CD4-positive, alpha-beta T cell treated with Interleukin-15 for 1 hour (primary cell): ENCODE measurements around the gene NSMCE1.
"Not testable (repeated sequence)": the region's sequence is repeated elsewhere in the genome, so short reads cannot be mapped to it uniquely, and the experiment has no call there.

Experiments
- DNase-seq: peaks from one replicate; pipeline ENCODE4 v3.0.0-alpha.2; 2020

NSMCE1 gene

GRCh38 chr16:27301236-27301861 lies 32.8 kb upstream of the NSMCE1 start:
- DNase-seq = no peak

DNA sequence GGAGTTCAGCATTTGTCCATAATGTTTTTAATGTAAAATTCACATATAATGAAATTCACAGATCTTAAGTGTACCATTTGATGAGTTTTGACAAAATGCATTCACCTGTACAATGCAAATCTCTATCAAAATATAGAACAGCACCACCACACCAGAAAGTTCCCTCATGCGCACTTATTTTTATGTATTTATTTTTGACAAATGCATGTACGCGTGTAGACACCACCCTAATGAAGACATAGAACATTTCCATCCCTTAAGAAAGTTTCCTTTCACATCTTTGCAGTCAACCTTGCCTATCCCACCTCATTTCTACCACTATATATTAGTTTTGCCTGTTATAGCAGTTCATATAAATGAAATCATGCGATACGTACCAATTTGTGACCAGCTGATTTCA lies 29.6 kb upstream of the NSMCE1 start:
- no peak for DNase-seq

DNA sequence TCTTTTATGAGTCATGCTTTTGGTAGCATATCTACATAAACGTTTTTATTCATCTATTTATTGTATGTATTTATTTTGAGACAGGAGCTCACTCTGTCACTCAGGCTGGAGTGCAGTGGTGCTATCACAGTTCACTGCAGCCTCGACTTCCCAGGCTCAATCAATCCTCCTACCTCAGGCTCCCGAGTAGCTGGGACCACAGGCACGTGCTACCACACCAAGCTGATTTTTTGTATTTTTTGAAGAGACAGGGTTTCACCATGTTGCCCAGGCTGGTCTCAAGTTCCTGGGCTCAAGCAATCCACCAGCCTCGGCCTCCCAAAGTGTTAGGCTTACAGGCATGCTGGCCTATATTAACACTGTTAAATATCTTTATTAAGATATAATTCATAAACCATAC lies 24.8 kb upstream of the NSMCE1 start:
- DNase-seq = no peak

GRCh38 chr16:27291722-27292240 lies 23.2 kb upstream of the NSMCE1 start:
- no peak for DNase-seq

DNA sequence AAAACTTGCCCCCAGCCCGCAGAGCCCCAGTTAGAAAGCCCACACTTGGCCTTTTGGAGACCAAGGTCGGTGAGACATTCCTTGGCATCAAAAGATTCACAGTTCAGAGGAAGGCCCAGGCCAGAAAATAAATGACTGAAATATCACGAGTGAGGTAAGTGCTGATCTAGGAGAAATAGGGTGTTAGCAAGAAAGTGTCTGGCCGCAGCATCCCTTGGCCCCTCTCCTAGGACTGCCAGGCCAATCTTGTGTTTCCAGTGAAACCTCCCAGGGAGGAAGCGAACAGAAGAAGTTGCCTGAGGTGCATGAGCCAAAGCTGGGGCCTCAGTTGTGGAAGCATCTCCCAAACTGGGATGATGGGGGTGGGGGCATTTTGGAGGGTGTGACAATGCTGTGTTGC lies 22.5 kb upstream of the NSMCE1 start:
- no peak for DNase-seq

DNA sequence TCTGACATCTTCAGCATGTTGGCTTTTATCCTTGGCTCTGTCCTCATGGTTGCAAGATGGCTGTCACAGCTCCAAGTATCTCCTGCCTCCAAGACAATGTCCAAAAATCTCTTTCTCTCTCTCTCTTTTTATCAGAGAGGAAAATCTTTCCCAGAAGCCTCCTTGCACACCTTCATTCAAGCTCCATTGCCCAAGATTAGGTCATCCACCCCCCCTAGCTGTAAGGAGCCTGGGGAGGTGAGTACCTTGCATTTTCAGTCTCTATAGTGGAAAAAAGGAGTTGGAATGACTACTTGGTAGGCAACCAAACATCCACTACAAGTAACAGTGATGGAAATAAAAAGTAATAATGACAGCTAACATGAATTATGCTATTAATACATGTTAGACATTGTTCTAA lies 22.0 kb upstream of the NSMCE1 start:
- no peak for DNase-seq

GRCh38 chr16:27289669-27290068 lies 21.1 kb upstream of the NSMCE1 start:
- DNase-seq = no peak

DNA sequence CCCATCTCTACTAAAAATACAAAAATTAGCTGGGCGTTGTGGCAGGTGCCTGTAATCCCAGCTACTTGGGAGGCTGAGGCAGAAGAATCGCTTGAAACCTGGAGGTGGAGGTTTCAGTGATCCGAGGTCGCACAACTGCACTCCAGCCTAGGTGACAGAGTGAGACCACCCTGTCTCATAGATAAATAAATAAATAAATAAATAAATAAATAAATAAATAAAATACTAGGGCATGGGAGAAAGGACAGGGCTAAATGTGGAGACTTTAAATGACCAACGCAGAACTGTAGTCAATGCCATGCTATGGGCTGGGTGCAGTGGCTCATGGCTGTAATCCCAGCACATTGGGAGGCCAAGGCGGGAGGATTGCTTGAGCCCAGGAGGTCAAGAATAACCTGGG lies 19.7 kb upstream of the NSMCE1 start:
- not testable (repeated sequence) for DNase-seq

- no peak for DNase-seq
Measured at GRCh38 chr16:27287887-27288286, 19.3 kb upstream of the NSMCE1 start.

DNA sequence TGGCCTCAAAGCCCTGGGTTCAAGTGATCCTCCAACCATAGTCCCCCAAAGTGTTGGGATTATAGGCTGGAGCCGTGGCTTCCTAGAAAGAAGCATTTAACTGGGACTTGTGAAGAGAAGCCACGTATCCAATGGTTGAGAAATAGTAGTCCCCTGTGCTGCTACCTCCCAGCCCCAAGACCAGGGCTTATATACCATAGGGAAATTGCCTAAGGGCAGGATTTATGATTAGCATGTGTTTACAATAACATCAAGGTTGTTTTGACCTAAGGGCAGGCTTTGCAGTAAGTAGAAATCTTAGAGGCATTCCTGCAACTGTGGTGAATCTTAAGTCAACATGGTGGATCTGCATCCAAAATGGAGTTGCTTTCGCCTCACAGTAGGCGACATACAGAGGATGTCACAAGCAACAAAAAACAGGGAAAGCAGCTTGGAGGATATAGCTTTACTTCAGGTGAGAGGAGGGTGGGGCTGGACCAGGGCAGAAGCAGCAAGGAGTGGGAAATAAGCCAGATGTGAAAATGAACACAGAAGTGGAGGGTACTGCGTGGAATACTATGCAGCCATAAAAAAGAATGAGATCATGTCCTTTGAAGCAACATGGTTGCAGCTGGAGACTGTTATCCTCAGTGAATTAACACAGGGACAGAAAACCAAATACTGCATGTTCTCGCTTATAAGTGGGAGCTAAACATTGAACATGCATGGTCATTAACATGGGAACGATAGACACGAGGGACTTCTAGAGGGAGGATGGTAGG lies 18.7 kb upstream of the NSMCE1 start:
- DNase-seq = no peak

DNA sequence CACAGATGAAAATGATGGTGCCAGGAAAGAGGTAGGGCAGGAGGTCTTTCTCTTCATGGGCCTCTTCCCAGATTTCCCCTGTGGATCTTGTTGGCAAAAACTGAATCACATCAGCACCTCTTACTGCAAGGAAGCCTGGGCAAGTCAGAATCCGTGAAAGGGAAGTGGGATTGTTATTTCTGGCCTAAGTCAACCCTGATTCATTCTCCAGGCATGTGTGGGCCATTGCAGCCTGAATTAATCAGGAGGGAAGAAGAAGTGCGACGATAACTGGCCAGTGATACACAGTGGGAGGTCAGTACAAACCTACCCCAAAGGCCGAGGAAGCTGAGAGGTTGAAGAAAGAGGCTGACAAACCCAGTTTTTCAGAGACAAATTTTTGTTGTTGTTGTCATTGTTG lies 17.9 kb upstream of the NSMCE1 start:
- DNase-seq = peak; percentile 26

- DNase-seq = peak; percentile 34
Measured at GRCh38 chr16:27285676-27286196, 17.2 kb upstream of the NSMCE1 start.

DNA sequence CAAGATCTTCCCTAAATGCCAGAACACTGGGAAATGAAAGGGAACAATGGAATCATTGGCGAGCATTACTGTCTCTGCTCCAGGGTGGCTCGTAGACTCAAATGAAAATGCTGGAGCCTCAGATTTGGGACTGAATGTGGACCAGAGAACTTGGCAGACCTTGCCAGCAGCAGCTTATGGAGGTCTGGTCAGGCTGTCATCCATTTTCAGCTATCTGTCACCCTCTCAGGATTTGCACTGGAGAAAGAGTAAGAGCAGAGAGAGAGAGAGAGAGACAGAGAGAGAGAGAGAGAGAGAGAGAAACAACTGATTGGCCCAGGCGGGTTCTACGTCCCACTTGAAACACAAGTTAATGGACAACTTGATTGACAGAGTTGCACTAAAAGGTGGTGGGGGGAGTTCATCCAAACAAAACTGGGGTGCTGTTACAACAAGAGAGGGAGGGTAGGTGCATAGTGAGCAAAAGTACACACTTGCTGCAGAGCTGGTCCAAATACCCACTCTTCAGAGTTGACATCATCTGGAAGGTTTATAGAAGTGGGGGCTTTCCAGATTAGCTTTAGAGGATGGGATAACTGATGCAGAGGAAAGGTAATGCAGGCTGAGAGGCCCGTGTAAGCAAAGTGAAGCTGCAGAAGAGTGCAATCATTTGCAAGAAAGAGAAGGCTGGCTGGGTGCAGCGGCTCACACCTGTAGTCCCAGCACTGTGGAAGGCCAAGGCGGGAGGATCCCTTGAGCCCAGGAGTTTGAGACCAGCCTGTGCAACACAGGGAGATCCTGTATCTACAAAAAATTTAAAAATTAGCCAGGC lies 16.5 kb upstream of the NSMCE1 start:
- no peak for DNase-seq

DNA sequence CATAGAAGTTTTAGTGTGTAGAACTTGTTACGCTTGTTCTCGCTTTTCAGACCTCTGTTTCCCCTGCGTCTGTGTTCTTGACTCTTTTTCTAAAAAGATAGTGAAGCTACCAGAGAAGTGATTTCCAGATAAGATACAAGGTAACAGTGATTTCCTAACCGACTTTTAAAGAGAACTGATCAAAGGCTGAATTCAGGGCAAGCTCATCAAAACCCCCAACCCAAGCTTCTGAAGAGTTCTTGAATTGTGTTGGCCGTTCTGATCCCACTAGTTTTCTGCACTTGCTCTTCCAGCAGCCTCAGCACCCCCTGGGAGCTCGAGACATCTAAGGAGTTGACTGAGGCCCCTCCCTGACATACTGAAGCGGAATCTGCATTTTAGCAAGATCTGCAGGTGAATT lies 12.7 kb upstream of the NSMCE1 start:
- DNase-seq = peak; percentile 29

GRCh38 chr16:27275394-27275793 lies 6.8 kb upstream of the NSMCE1 start:
- DNase-seq = no peak

DNA sequence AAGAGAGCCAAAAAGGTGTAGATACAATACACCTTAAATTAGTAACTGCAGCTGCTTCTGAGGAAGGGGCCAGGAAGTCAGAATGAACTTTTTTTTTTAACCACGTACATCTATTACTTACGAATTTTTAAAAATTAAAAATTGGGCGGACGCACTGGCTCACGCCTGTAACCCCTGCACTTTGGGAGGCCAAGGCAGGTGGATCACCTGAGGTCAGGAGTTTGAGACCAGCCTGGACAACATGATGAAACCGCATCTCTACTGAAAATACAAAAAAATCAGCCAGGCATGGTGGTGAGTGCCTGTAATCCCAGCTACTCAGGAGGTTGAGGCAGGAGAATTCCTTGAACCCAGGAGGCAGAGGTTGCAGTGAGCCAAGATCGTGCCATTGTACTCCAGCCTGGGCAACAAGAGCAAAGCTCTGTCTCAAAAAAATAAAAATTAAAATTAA lies 5.9 kb upstream of the NSMCE1 start:
- not testable (repeated sequence) for DNase-seq

GRCh38 chr16:27273670-27274423 lies 5.3 kb upstream of the NSMCE1 start:
- no peak for DNase-seq

DNA sequence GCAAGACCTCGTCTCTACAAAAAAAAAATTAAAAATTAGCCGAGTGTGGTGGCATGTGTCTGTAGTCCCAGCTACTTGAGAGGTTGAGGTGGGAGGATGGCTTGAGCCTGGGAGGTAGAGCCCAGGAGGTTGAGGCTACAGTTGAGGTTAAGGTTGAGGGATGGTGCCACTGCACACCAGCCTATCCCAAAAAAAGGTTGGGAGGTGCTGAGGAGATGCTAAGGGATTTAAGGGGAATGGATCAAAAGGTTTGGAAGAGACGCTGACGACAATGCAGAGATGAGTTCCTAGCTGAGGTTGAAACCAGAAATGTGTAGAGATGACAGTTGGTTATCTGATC lies 4.7 kb upstream of the NSMCE1 start:
- no peak for DNase-seq

- DNase-seq = not testable (repeated sequence)
Measured at GRCh38 chr16:27272697-27273096, 4.1 kb upstream of the NSMCE1 start.

- DNase-seq = no peak
Measured at GRCh38 chr16:27272076-27272475, 3.5 kb upstream of the NSMCE1 start.

- DNase-seq = no peak
Measured at GRCh38 chr16:27270349-27270748, 1.8 kb upstream of the NSMCE1 start.

GRCh38 chr16:27269300-27270150 lies 953 bp upstream of the NSMCE1 start:
- no peak for DNase-seq
